ENCODE data around the gene EFEMP2.

DNA sequence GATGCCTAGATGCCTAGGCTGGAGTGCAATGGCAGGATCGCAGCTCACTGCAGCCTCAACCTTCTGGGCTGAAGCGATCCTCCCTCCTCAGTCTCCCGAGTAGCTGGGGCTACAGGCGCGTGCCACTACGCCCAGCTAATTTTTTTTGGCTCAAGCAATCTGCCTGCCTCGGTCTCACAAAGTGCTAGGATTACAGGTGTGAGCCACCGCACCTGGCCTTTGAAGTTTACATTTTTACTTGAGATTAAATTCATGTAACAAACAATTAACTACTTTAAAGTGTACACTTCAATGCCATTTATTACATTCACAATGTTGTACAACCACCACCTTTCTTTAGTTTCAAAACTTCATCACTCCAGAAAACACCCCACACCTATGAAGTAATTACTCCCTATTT lies 31.1 kb upstream of the EFEMP2 start:
- no peak for TF ChIP-seq TCF12 (IDR thresholded peaks at IDR 0.05; ENCODE audit: low read depth, low read length)
- TF ChIP-seq, protein P1, sequence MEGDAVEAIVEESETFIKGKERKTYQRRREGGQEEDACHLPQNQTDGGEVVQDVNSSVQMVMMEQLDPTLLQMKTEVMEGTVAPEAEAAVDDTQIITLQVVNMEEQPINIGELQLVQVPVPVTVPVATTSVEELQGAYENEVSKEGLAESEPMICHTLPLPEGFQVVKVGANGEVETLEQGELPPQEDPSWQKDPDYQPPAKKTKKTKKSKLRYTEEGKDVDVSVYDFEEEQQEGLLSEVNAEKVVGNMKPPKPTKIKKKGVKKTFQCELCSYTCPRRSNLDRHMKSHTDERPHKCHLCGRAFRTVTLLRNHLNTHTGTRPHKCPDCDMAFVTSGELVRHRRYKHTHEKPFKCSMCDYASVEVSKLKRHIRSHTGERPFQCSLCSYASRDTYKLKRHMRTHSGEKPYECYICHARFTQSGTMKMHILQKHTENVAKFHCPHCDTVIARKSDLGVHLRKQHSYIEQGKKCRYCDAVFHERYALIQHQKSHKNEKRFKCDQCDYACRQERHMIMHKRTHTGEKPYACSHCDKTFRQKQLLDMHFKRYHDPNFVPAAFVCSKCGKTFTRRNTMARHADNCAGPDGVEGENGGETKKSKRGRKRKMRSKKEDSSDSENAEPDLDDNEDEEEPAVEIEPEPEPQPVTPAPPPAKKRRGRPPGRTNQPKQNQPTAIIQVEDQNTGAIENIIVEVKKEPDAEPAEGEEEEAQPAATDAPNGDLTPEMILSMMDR (IDR thresholded peaks at IDR 0.05 in 2 of 3, conservative IDR thresholded peaks at IDR 0.05 in 1 of 3; ENCODE audit: control insufficient read depth in 2 of 3, extremely low read depth in 1 of 3, insufficient read depth in 1 of 3, low read depth in 3 of 3, low read length in 3 of 3): no peak
- no peak for TF ChIP-seq HDAC2 (IDR thresholded peaks at IDR 0.05)
- TF ChIP-seq SMAD1 (IDR thresholded peaks at IDR 0.05; ENCODE audit: low read depth, partially characterized antibody): no peak
- no peak for TF ChIP-seq POLR2A (IDR thresholded peaks at IDR 0.05; ENCODE audit: low read depth, low read length)
- TF ChIP-seq HDGF (IDR thresholded peaks at IDR 0.05): no peak
- TF ChIP-seq EGR1 (IDR thresholded peaks at IDR 0.05; ENCODE audit: borderline replicate concordance in 1 of 2, low read depth in 2 of 2, low read length in 2 of 2): no peak
- TF ChIP-seq KDM1A (IDR thresholded peaks at IDR 0.05; ENCODE audit: borderline replicate concordance): no peak
- TF ChIP-seq, protein P2, sequence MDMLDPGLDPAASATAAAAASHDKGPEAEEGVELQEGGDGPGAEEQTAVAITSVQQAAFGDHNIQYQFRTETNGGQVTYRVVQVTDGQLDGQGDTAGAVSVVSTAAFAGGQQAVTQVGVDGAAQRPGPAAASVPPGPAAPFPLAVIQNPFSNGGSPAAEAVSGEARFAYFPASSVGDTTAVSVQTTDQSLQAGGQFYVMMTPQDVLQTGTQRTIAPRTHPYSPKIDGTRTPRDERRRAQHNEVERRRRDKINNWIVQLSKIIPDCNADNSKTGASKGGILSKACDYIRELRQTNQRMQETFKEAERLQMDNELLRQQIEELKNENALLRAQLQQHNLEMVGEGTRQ (IDR thresholded peaks at IDR 0.05; ENCODE audit: borderline replicate concordance, low read depth, low read length): no peak
- no peak for TF ChIP-seq ZSCAN29 (IDR thresholded peaks at IDR 0.05)
- no peak for TF ChIP-seq JUNB (IDR thresholded peaks at IDR 0.05)
- TF ChIP-seq JUND (IDR thresholded peaks at IDR 0.05; ENCODE audit: low read depth, low read length): no peak

Data from GM12878 (cell line).